Fibroblast of lung (primary cell): ENCODE results near the gene HNRNPM. TPM values are rescaled to one million over a fixed set of nuclear protein-coding genes. Genes with fewer than 3 reads are reported as not detected.

Experiments
- DNase-seq, 2 donors: peaks; one replicate each; pipeline versions ENCODE4 v3.0.0 to v3.0.0-alpha.2; 2010; ENCODE audit warnings: low read depth in 2 of 2
- H2AFZ ChIP-seq: 2 replicates; pipeline ENCODE4 v1.5.1; 2012; ENCODE audit warnings: low read length, control low read depth, inconsistent platforms
- H3K27ac ChIP-seq: 2 replicates; pipeline ENCODE4 v1.5.1; 2011; ENCODE audit warnings: low read length, control low read depth; ENCODE audit not compliant: insufficient read depth
- H3K27me3 ChIP-seq: 2 replicates; pipeline ENCODE4 v1.5.1; 2011; ENCODE audit warnings: mild to moderate bottlenecking, low read length; ENCODE audit not compliant: control insufficient read depth, insufficient read depth
- H3K36me3 ChIP-seq: 2 replicates; pipeline ENCODE4 v1.5.1; 2011; ENCODE audit warnings: low read length; ENCODE audit not compliant: control insufficient read depth, insufficient read depth
- H3K4me1 ChIP-seq: 2 replicates; pipeline ENCODE4 v1.5.1; 2011; ENCODE audit warnings: low read length; ENCODE audit not compliant: control insufficient read depth, insufficient read depth; ENCODE audit errors: extremely low read depth
- H3K4me2 ChIP-seq: 2 replicates; pipeline ENCODE4 v1.5.1; 2011; ENCODE audit warnings: low read length, control low read depth; ENCODE audit not compliant: insufficient read depth; ENCODE audit errors: extremely low read depth
- H3K4me3 ChIP-seq, 4 experiments: fragments of 200-600 bp in 1 of 4; sonication (generic) in 1 of 4; replicated peaks in 1 of 4; 2 replicates each; pipeline ENCODE4 v1.5.1; 2011 to 2016; ENCODE audit warnings: low read length in 4 of 4, low read depth in 3 of 4, mild to moderate bottlenecking in 3 of 4, control low read depth in 2 of 4, inconsistent platforms in 1 of 4, mixed read lengths in 1 of 4; ENCODE audit not compliant: insufficient read depth in 1 of 4; ENCODE audit errors: control extremely low read depth in 1 of 4
- H3K79me2 ChIP-seq: 2 replicates; pipeline ENCODE4 v1.5.1; 2012; ENCODE audit warnings: mild to moderate bottlenecking, low read length, inconsistent platforms; ENCODE audit not compliant: control insufficient read depth, insufficient read depth
- H3K9ac ChIP-seq: 2 replicates; pipeline ENCODE4 v1.5.1; 2011; ENCODE audit warnings: mild to moderate bottlenecking, low read length, control low read depth; ENCODE audit not compliant: insufficient read depth
- H3K9me3 ChIP-seq: 2 replicates; pipeline ENCODE4 v1.5.1; 2012; ENCODE audit warnings: low read depth, low read length; ENCODE audit not compliant: control insufficient read depth, insufficient read depth
- H4K20me1 ChIP-seq: 2 replicates; pipeline ENCODE4 v1.5.1; 2011; ENCODE audit warnings: low read length; ENCODE audit not compliant: control insufficient read depth, insufficient read depth; ENCODE audit errors: extremely low read depth
- EZH2 ChIP-seq: IDR thresholded peaks from 2 replicates; pipeline ENCODE4 v1.5.1; 2012; ENCODE audit warnings: low read length, control low read depth, mild to moderate bottlenecking; ENCODE audit errors: missing control alignments
- polyA plus RNA-seq, 2 donors: library from polyadenylated mRNA; depleted of rRNA in 1 of 2; stranded (reverse) in 1 of 2; unstranded in 1 of 2; fragments of >200 nt; gene quantifications; 2 replicates each; pipeline ENCODE4 v1.2.1, GENCODE V29; 2011 to 2012; ENCODE audit warnings: missing spikeins in 1 of 2
- total RNA-seq: library from RNA; depleted of rRNA; stranded (reverse); fragments of >200 nt; gene quantifications from 2 replicates; pipeline ENCODE4 v1.2.1, GENCODE V29; 2014
- TF ChIP-seq, protein P1 (sequence below), 2 donors: IDR thresholded peaks in 1 of 2; conservative IDR thresholded peaks in 1 of 2; 1 replicate in 1 of 2; 2 replicates in 1 of 2; pipeline ENCODE4 v1.5.1; 2011 to 2012; ENCODE audit warnings: low read length in 2 of 2, control low read depth in 1 of 2, inconsistent platforms in 1 of 2, low read depth in 1 of 2, mild to moderate bottlenecking in 1 of 2

The HNRNPM gene
- total and polyA plus RNA-seq, 2 donors (not counting 1 experiment from before 2014, with no cell fraction given): 51.5 to 104 TPM

GRCh38 chr19:8511573-8512101 is 66.9 kb downstream of the HNRNPM start:
- H3K27ac ChIP-seq: no peak overlapping the region
- H3K4me3 ChIP-seq: no peak overlapping the region
- no peaks in the 10 kb centered on the region for H3K79me2 ChIP-seq
- no peak for DNase-seq
- peaks cover 4% of the 10 kb centered on the region for H3K36me3 ChIP-seq
- TF ChIP-seq, protein P1, sequence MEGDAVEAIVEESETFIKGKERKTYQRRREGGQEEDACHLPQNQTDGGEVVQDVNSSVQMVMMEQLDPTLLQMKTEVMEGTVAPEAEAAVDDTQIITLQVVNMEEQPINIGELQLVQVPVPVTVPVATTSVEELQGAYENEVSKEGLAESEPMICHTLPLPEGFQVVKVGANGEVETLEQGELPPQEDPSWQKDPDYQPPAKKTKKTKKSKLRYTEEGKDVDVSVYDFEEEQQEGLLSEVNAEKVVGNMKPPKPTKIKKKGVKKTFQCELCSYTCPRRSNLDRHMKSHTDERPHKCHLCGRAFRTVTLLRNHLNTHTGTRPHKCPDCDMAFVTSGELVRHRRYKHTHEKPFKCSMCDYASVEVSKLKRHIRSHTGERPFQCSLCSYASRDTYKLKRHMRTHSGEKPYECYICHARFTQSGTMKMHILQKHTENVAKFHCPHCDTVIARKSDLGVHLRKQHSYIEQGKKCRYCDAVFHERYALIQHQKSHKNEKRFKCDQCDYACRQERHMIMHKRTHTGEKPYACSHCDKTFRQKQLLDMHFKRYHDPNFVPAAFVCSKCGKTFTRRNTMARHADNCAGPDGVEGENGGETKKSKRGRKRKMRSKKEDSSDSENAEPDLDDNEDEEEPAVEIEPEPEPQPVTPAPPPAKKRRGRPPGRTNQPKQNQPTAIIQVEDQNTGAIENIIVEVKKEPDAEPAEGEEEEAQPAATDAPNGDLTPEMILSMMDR (conservative IDR thresholded peaks at IDR 0.05 in 1 of 2, IDR thresholded peaks at IDR 0.05 in 1 of 2; ENCODE audit: low read depth in 1 of 2, low read length in 2 of 2): no peak
- no peak for TF ChIP-seq EZH2
- peaks cover 8% of the 10 kb centered on the region for H3K4me1 ChIP-seq
- no peak overlapping the region for H3K4me2 ChIP-seq
- no peaks in the 10 kb centered on the region for H4K20me1 ChIP-seq
- no peak overlapping the region for H3K9ac ChIP-seq
- H3K9me3 ChIP-seq: no peaks in the 10 kb centered on the region
- no peaks in the 10 kb centered on the region for H3K27me3 ChIP-seq
- no peak overlapping the region for H2AFZ ChIP-seq

DNA sequence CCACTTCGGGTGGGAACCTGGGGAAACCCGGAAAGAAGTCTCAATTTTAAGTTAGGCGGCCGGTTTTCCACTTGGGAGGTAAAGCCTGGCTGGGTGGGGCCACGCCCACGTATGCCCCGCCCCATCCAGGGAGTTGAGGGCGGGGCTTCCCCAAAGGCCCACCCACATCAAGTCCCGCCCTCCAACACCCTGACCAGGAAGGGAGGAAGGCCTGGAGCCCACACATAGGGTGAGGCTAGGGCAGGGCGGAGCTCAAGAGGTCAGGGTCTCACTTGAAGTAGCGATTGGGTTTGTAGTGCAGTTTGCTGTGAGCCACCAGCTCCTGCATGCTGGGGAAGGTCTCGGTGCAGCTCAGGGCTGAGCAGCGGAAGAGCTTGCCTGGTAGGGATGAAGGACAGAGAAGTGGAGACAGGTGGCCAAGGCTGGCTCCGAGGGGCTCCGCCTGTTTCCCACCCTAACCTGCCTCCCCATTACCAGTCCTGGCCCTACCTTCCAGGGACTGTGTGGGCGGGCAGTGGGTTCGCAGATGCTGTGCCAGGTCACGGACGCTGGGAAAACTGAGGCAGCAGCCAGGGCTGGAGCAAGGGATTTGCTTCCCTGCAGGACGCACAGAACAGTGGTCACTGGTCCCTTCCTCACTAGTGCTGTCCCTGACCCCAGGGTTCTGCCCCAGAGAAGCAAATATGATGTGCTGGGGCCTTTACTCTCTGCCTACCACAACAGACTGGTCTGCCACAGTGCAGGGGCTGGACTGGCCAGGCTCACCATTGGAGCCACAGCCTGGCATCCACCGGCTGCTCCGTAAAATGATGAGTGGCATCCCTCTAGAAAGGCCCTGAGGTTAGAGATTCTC is 67.6 kb downstream of the HNRNPM start:
- Histone ChIP-seq H3K9ac (no peak overlapping the region), H3K36me3 (peaks cover 4% of the 10 kb centered on the region), H3K79me2 (no peaks in the 10 kb centered on the region), H3K4me1 (peaks cover 8% of the 10 kb centered on the region), H4K20me1 (no peaks in the 10 kb centered on the region), H3K27ac (peak overlapping the region; percentile 10), H3K4me3 (no peak overlapping the region), H3K27me3 (no peaks in the 10 kb centered on the region), H2AFZ (no peak overlapping the region), H3K9me3 (no peaks in the 10 kb centered on the region), H3K4me2 (peak overlapping the region; percentile 53)
- no peak for DNase-seq
- TF ChIP-seq, protein P1 (conservative IDR thresholded peaks at IDR 0.05 in 1 of 2, IDR thresholded peaks at IDR 0.05 in 1 of 2; ENCODE audit: low read depth in 1 of 2, low read length in 2 of 2): no peak
- no peak for TF ChIP-seq EZH2

- Histone ChIP-seq H3K9ac (peak overlapping the region; percentile 100), H3K9me3 (no peaks in the 10 kb centered on the region), H3K36me3 (peaks cover 3% of the 10 kb centered on the region), H3K4me3 (peak overlapping the region; percentile 47 to 69 (median 59)), H3K27me3 (no peaks in the 10 kb centered on the region), H3K4me1 (peaks cover 10% of the 10 kb centered on the region), H4K20me1 (no peaks in the 10 kb centered on the region), H3K79me2 (no peaks in the 10 kb centered on the region), H3K4me2 (peak overlapping the region; percentile 53), H2AFZ (no peak overlapping the region), H3K27ac (peak overlapping the region; percentile 96)
- no peak for TF ChIP-seq EZH2
- TF ChIP-seq, protein P1 (conservative IDR thresholded peaks at IDR 0.05 in 1 of 2, IDR thresholded peaks at IDR 0.05 in 1 of 2; ENCODE audit: low read depth in 1 of 2, low read length in 2 of 2): no peak
- DNase-seq: no peak
Observed at GRCh38 chr19:8513036-8513686, 68.4 kb downstream of the HNRNPM start.
